Colonic mucosa (tissue), 4 donors: ENCODE results near the gene PIKFYVE. TPM values are rescaled to one million over a fixed set of nuclear protein-coding genes. Genes with fewer than 3 reads are reported as not detected.

Experiments used
- DNase-seq: peaks from one replicate; pipeline ENCODE4 v3.0.0-alpha.2; 2020
- H3K27ac ChIP-seq: fragments of 200-600 bp; one replicate; pipeline ENCODE4 v1.8.0; 2021
- H3K27me3 ChIP-seq: fragments of 200-600 bp; one replicate; pipeline ENCODE4 v1.8.0; 2021
- H3K36me3 ChIP-seq: fragments of 200-600 bp; one replicate; pipeline ENCODE4 v1.8.0; 2021
- H3K4me1 ChIP-seq: fragments of 200-600 bp; one replicate; pipeline ENCODE4 v1.8.0; 2021; ENCODE audit warnings: mild to moderate bottlenecking
- H3K4me3 ChIP-seq: fragments of 200-600 bp; one replicate; pipeline ENCODE4 v1.8.0; 2021
- H3K9ac ChIP-seq, 2 donors: one replicate each; pipeline ENCODE4 v1.7.0; 2013; ENCODE audit warnings: control low read depth in 2 of 2, low read depth in 2 of 2, low read length in 2 of 2
- H3K9me3 ChIP-seq: fragments of 200-600 bp; one replicate; pipeline ENCODE4 v1.8.0; 2021
- intact Hi-C: fragments of 100-400 bp; cut with DNase I; formaldehyde crosslinking; loops from one replicate; pipeline ENCODE4 v1.14.1; 2022
- total RNA-seq, 2 donors: library from RNA; stranded (reverse); fragmentation: NEBNext Ultra II Directional in 1 of 2; extraction: Animal tissue kit (Norgen Biotek cat#: 25700) in 1 of 2; gene quantifications; one replicate each; pipeline ENCODE4 v1.2.1, GENCODE V29; 2021
- TF ChIP-seq, protein P1 (sequence below): fragments of 200-600 bp; IDR thresholded peaks from one replicate; pipeline ENCODE4 v1.8.0; 2022; ENCODE audit warnings: antibody characterized with exemption, mild to moderate bottlenecking
- donor health status: healthy.
- donor health status: DM: no; HTN: no; CAD: no.
- donor health status: DM: no; HTN: no; CAD: no.

The PIKFYVE gene
- total RNA-seq, 2 donors from 2014 or later, result 14.6 to 18.2 TPM

- Histone ChIP-seq H3K4me1 (no peaks in the 10 kb centered on the region), H3K27me3 (no peaks in the 10 kb centered on the region), H3K9me3 (no peaks in the 10 kb centered on the region), H3K9ac (no peak overlapping the region), H3K4me3 (no peak overlapping the region), H3K27ac (no peak overlapping the region), H3K36me3 (peaks cover 5% of the 10 kb centered on the region)
- TF ChIP-seq, protein P1, sequence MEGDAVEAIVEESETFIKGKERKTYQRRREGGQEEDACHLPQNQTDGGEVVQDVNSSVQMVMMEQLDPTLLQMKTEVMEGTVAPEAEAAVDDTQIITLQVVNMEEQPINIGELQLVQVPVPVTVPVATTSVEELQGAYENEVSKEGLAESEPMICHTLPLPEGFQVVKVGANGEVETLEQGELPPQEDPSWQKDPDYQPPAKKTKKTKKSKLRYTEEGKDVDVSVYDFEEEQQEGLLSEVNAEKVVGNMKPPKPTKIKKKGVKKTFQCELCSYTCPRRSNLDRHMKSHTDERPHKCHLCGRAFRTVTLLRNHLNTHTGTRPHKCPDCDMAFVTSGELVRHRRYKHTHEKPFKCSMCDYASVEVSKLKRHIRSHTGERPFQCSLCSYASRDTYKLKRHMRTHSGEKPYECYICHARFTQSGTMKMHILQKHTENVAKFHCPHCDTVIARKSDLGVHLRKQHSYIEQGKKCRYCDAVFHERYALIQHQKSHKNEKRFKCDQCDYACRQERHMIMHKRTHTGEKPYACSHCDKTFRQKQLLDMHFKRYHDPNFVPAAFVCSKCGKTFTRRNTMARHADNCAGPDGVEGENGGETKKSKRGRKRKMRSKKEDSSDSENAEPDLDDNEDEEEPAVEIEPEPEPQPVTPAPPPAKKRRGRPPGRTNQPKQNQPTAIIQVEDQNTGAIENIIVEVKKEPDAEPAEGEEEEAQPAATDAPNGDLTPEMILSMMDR, result no peak
- DNase-seq, result no peak
- intact Hi-C loops, result no loop called here
Observed at GRCh38 chr2:208245746-208246145, 20.3 kb upstream of the PIKFYVE start.

DNA sequence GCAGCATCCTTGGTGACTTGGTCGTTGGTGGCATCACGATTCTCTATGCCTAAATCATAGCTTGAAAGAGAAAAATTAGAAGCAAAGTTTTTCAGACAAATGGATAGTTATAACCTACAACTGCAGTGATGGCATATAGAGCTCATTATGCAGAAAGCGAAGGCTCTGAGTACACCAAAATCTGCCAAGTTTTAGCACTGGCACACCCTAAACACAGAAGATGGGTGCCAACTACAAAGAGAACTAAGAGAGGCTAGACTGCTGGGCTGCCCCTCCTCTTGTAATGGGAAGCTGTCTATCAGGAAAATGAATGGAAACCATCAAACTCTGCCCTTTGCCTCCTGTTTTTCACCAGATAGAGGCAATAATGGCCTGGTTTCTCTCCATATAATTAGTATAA, 17.5 kb upstream of the PIKFYVE start:
- no peak overlapping the region for H3K27ac ChIP-seq
- no peaks in the 10 kb centered on the region for H3K9me3 ChIP-seq
- H3K9ac ChIP-seq, result no peak overlapping the region
- H3K4me1 ChIP-seq, result peaks cover 3% of the 10 kb centered on the region
- H3K36me3 ChIP-seq, result peaks cover 5% of the 10 kb centered on the region
- intact Hi-C loops, result no loop called here
- no peaks in the 10 kb centered on the region for H3K27me3 ChIP-seq
- TF ChIP-seq, protein P1, result no peak
- no peak for DNase-seq
- no peak overlapping the region for H3K4me3 ChIP-seq

GRCh38 chr2:208249296-208249695, 16.8 kb upstream of the PIKFYVE start:
- H3K9ac ChIP-seq, result no peak overlapping the region
- H3K36me3 ChIP-seq, result peaks cover 5% of the 10 kb centered on the region
- no peak for DNase-seq
- H3K4me3 ChIP-seq, result no peak overlapping the region
- peaks cover 5% of the 10 kb centered on the region for H3K4me1 ChIP-seq
- H3K27ac ChIP-seq, result no peak overlapping the region
- no peaks in the 10 kb centered on the region for H3K9me3 ChIP-seq
- H3K27me3 ChIP-seq, result no peaks in the 10 kb centered on the region
- intact Hi-C loops, result no loop called here
- TF ChIP-seq, protein P1, result no peak

GRCh38 chr2:208250388-208250787, 15.7 kb upstream of the PIKFYVE start:
- Histone ChIP-seq H3K4me1 (peaks cover 5% of the 10 kb centered on the region), H3K27ac (no peak overlapping the region), H3K36me3 (no peaks in the 10 kb centered on the region), H3K4me3 (no peak overlapping the region), H3K9ac (no peak overlapping the region), H3K9me3 (no peaks in the 10 kb centered on the region), H3K27me3 (no peaks in the 10 kb centered on the region)
- DNase-seq, result no peak
- intact Hi-C loops, result no loop called here
- TF ChIP-seq, protein P1, result no peak

DNA sequence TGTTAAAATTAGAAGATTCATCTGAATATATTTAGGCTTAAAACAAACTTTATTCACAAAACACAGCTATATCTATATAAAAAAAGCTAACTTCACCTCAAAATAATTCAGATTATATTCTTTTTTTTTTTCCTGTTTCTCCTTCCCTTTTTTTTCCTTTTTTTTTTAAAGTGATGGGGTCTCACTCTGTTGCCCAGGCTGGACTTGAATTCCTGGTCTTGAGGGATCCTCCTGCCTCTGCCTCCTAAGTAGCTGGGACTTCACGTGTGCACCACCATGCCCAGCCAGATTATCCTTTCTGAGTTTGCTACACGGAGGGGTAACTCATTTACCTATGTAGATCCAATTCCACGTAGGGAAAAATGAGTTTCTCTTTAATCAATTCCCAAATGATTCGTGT, 15.0 kb upstream of the PIKFYVE start:
- DNase-seq, result no peak
- H3K27me3 ChIP-seq, result no peaks in the 10 kb centered on the region
- no peak overlapping the region for H3K27ac ChIP-seq
- H3K4me3 ChIP-seq, result no peak overlapping the region
- no peaks in the 10 kb centered on the region for H3K9me3 ChIP-seq
- no peak overlapping the region for H3K9ac ChIP-seq
- no peaks in the 10 kb centered on the region for H3K36me3 ChIP-seq
- intact Hi-C loops, result no loop called here
- peaks cover 5% of the 10 kb centered on the region for H3K4me1 ChIP-seq
- TF ChIP-seq, protein P1, result no peak
